Upper lobe of right lung (tissue), 1 donor: Measurements from ENCODE around the gene SLC36A3. TPM values are rescaled to one million over a fixed set of nuclear protein-coding genes. Genes with fewer than 3 reads are reported as not detected.

ENCODE experiments used
- ATAC-seq: fragments of 200-7000 bp; cut with Tn5 transposase; one replicate; pipeline ENCODE4 v1.9.1; 2020; ENCODE audit warnings: mild to moderate bottlenecking, moderate library complexity
- DNase-seq: peaks from one replicate; pipeline ENCODE4 v3.0.0-alpha.2; 2020
- H3K27ac ChIP-seq: fragments of 200-600 bp; one replicate; pipeline ENCODE4 v1.8.0; 2022
- H3K27me3 ChIP-seq: fragments of 200-600 bp; one replicate; pipeline ENCODE4 v1.8.0; 2022; ENCODE audit warnings: mild to moderate bottlenecking
- H3K36me3 ChIP-seq: fragments of 200-600 bp; one replicate; pipeline ENCODE4 v1.8.0; 2022
- H3K4me1 ChIP-seq: fragments of 200-600 bp; one replicate; pipeline ENCODE4 v1.8.0; 2022
- H3K4me3 ChIP-seq: fragments of 200-600 bp; one replicate; pipeline ENCODE4 v1.8.0; 2022; ENCODE audit warnings: mild to moderate bottlenecking
- H3K9me3 ChIP-seq: fragments of 200-600 bp; one replicate; pipeline ENCODE4 v1.8.0; 2022
- CTCF ChIP-seq: fragments of 200-600 bp; IDR thresholded peaks from one replicate; pipeline ENCODE4 v1.8.0; 2022; ENCODE audit warnings: antibody characterized with exemption
- intact Hi-C: fragments of 100-400 bp; cut with DNase I; formaldehyde crosslinking; loops from one replicate; pipeline ENCODE4 v1.11.0; 2022
- long read RNA-seq: library from polyadenylated mRNA; unstranded; transcript quantifications from one replicate; pipeline ENCODE4 v2.0.0, GENCODE V29; 2021
- total RNA-seq: library from RNA; stranded (reverse); fragmentation: NEBNext Ultra II Directional; extraction: Animal tissue kit (Norgen Biotek cat#: 25700); gene quantifications from one replicate; pipeline ENCODE4 v1.2.1, GENCODE V29; 2021
- donor health status: DM: no; HTN: yes; CAD: no; lungs with severe emphysema.

Gene SLC36A3
- not detected for total RNA-seq
- long read RNA-seq = 0 reads

GRCh38 chr5:151303666-151304065 is at the start of gene SLC36A3:
Gene SLC36A3, minus strand, starts transcription at chr5:151303766. Its CDS starts 412 bp downstream, at chr5:151303354.
- intact Hi-C loops = no loop called here
- Histone ChIP-seq H3K9me3 (no peaks in the 10 kb centered on the region), H3K36me3 (no peaks in the 10 kb centered on the region), H3K4me3 (no peak within 1 kb of the TSS), H3K27ac (no peak within 1 kb of the TSS), H3K27me3 (peaks cover 8% of the 10 kb centered on the region), H3K4me1 (no peaks in the 10 kb centered on the region)
- DNase-seq (no peak), ATAC-seq (no peak)
- no peak for TF ChIP-seq CTCF

- DNase-seq = no peak
- intact Hi-C loops = no loop called here
- H3K4me3 ChIP-seq = no peak overlapping the region
- no peak for TF ChIP-seq CTCF
- no peak for ATAC-seq
- no peaks in the 10 kb centered on the region for H3K9me3 ChIP-seq
- H3K27me3 ChIP-seq = peaks cover 8% of the 10 kb centered on the region
- H3K27ac ChIP-seq = no peak overlapping the region
- no peaks in the 10 kb centered on the region for H3K36me3 ChIP-seq
- no peaks in the 10 kb centered on the region for H3K4me1 ChIP-seq
Measured at GRCh38 chr5:151351671-151352070, 48.1 kb upstream of the SLC36A3 start.

GRCh38 chr5:151348789-151349188 is 45.2 kb upstream of the SLC36A3 start:
- intact Hi-C loops = no loop called here
- no peak for DNase-seq
- ATAC-seq = no peak
- Histone ChIP-seq H3K27ac (no peak overlapping the region), H3K36me3 (no peaks in the 10 kb centered on the region), H3K9me3 (no peaks in the 10 kb centered on the region), H3K4me1 (no peaks in the 10 kb centered on the region), H3K4me3 (no peak overlapping the region), H3K27me3 (peaks cover 8% of the 10 kb centered on the region)
- no peak for TF ChIP-seq CTCF

- intact Hi-C loops = no loop called here
- no peak for TF ChIP-seq CTCF
- Histone ChIP-seq H3K4me1 (no peaks in the 10 kb centered on the region), H3K36me3 (no peaks in the 10 kb centered on the region), H3K4me3 (no peak within 1 kb of the TSS), H3K27me3 (peaks cover 19% of the 10 kb centered on the region), H3K9me3 (no peaks in the 10 kb centered on the region), H3K27ac (no peak within 1 kb of the TSS)
- DNase-seq (no peak), ATAC-seq (no peak)
Measured at GRCh38 chr5:151347369-151347768, 43.8 kb upstream of the SLC36A3 start, which contains the start of gene SLC36A2. Gene SLC36A2, minus strand, starts transcription at chr5:151347559. Its CDS starts 99 bp downstream, at chr5:151347460.

- no peaks in the 10 kb centered on the region for H3K4me1 ChIP-seq
- DNase-seq = no peak
- H3K27me3 ChIP-seq = peaks cover 19% of the 10 kb centered on the region
- TF ChIP-seq CTCF = no peak
- H3K9me3 ChIP-seq = no peaks in the 10 kb centered on the region
- H3K4me3 ChIP-seq = no peak overlapping the region
- H3K27ac ChIP-seq = no peak overlapping the region
- no peak for ATAC-seq
- intact Hi-C loops = no loop called here
- no peaks in the 10 kb centered on the region for H3K36me3 ChIP-seq
Measured at GRCh38 chr5:151345808-151346478, 42.4 kb upstream of the SLC36A3 start.
